ENCODE results near the gene WDR88. TPM values are rescaled to one million over a fixed set of nuclear protein-coding genes. Genes with fewer than 3 reads are reported as not detected.

Gene WDR88
- polyA plus RNA-seq, 1 experiment = not detected

GRCh38 chr19:33201473-33201872, 69.6 kb downstream of the WDR88 start:
- Histone ChIP-seq H3K4me3 (ENCODE audit: low read depth, low read length) (no peak overlapping the region), H3K27me3 (ENCODE audit: control insufficient read depth, insufficient read depth, low read length) (no peaks in the 10 kb centered on the region), H3K9me3 (ENCODE audit: control insufficient read depth, insufficient read depth, low read length) (no peaks in the 10 kb centered on the region; the same call in 1 of the 2 replicates), H3K27ac (ENCODE audit: low read depth, low read length) (no peak overlapping the region)
- DNase-seq (ENCODE audit: low read depth, low spot score) = no peak
- TF ChIP-seq CTCF (IDR thresholded peaks at IDR 0.05; ENCODE audit: low read depth, low read length) = no peak
- CTCF ChIA-PET = no interaction called here
- POLR2A ChIA-PET = no interaction called here

GRCh38 chr19:33201886-33202545, 70.1 kb downstream of the WDR88 start:
- TF ChIP-seq CTCF (IDR thresholded peaks at IDR 0.05; ENCODE audit: low read depth, low read length) = no peak
- CTCF ChIA-PET = no interaction called here
- POLR2A ChIA-PET = no interaction called here

GRCh38 chr19:33202546-33203507, 70.9 kb downstream of the WDR88 start:
- H3K27me3 ChIP-seq (ENCODE audit: control insufficient read depth, insufficient read depth, low read length) = no peaks in the 10 kb centered on the region
- POLR2A ChIA-PET = no interaction called here
- H3K9me3 ChIP-seq (ENCODE audit: control insufficient read depth, insufficient read depth, low read length) = no peaks in the 10 kb centered on the region; the same call in 1 of the 2 replicates
- TF ChIP-seq CTCF (IDR thresholded peaks at IDR 0.05; ENCODE audit: low read depth, low read length) = no peak
- no peak for DNase-seq (ENCODE audit: low read depth, low spot score)
- CTCF ChIA-PET = no interaction called here
- no peak overlapping the region for H3K4me3 ChIP-seq (ENCODE audit: low read depth, low read length)
- no peak overlapping the region for H3K27ac ChIP-seq (ENCODE audit: low read depth, low read length)

More at GRCh38 chr19:33201886-33202545, 70.1 kb downstream of the WDR88 start:
- no peaks in the 10 kb centered on the region; the same call in 1 of the 2 replicates for H3K9me3 ChIP-seq (ENCODE audit: control insufficient read depth, insufficient read depth, low read length)
- no peak for DNase-seq (ENCODE audit: low read depth, low spot score)
- no peak overlapping the region for H3K4me3 ChIP-seq (ENCODE audit: low read depth, low read length)
- H3K27ac ChIP-seq (ENCODE audit: low read depth, low read length) = no peak overlapping the region
- H3K27me3 ChIP-seq (ENCODE audit: control insufficient read depth, insufficient read depth, low read length) = no peaks in the 10 kb centered on the region

- H3K27ac ChIP-seq (ENCODE audit: low read depth, low read length) = no peak overlapping the region
- no peaks in the 10 kb centered on the region for H3K27me3 ChIP-seq (ENCODE audit: control insufficient read depth, insufficient read depth, low read length)
- CTCF ChIA-PET = no interaction called here
- DNase-seq (ENCODE audit: low read depth, low spot score) = no peak
- H3K4me3 ChIP-seq (ENCODE audit: low read depth, low read length) = no peak overlapping the region
- TF ChIP-seq CTCF (IDR thresholded peaks at IDR 0.05; ENCODE audit: low read depth, low read length) = no peak
- H3K9me3 ChIP-seq (ENCODE audit: control insufficient read depth, insufficient read depth, low read length) = no peaks in the 10 kb centered on the region; the same call in 1 of the 2 replicates
- POLR2A ChIA-PET = no interaction called here
Measured at GRCh38 chr19:33203529-33203928, 71.6 kb downstream of the WDR88 start.
